Neuronal stem cell (in vitro differentiated cells): ENCODE data around the gene BTN2A1.

Source experiments
- DNase-seq: peaks from one replicate; pipeline ENCODE4 v3.0.0-alpha.2; 2013; ENCODE audit warnings: low spot score
- H2AFZ ChIP-seq: one replicate; pipeline ENCODE4 v1.6.1; 2013; ENCODE audit warnings: mild to moderate bottlenecking, low read length, inconsistent platforms
- H2AK5ac ChIP-seq: 2 replicates; pipeline ENCODE4 v1.6.1; 2013; ENCODE audit warnings: low read depth, mild to moderate bottlenecking, inconsistent platforms, low read length, moderate library complexity, mixed read lengths
- H2BK120ac ChIP-seq: 2 replicates; pipeline ENCODE4 v1.6.1; 2013; ENCODE audit warnings: low read depth, mild to moderate bottlenecking, inconsistent platforms, low read length, moderate library complexity, mixed read lengths
- H2BK12ac ChIP-seq: one replicate; pipeline ENCODE4 v1.6.1; 2013; ENCODE audit warnings: low read length, inconsistent platforms
- H2BK15ac ChIP-seq: 2 replicates; pipeline ENCODE4 v1.6.1; 2013; ENCODE audit warnings: mild to moderate bottlenecking, low read length, inconsistent platforms, mixed read lengths
- H2BK5ac ChIP-seq: one replicate; pipeline ENCODE4 v1.6.1; 2013; ENCODE audit warnings: inconsistent platforms, mild to moderate bottlenecking, low read length, moderate library complexity
- H3K14ac ChIP-seq: one replicate; pipeline ENCODE4 v1.6.1; 2013; ENCODE audit warnings: low read length, inconsistent platforms
- H3K18ac ChIP-seq: 2 replicates; pipeline ENCODE4 v1.6.1; 2013; ENCODE audit warnings: low read length, inconsistent platforms
- H3K23ac ChIP-seq: 2 replicates; pipeline ENCODE4 v1.6.1; 2013; ENCODE audit warnings: low read depth, mild to moderate bottlenecking, mixed read lengths, low read length, inconsistent platforms; ENCODE audit not compliant: poor library complexity
- H3K27ac ChIP-seq: replicated peaks from 3 replicates; pipeline ENCODE4 v1.5.1; 2013; ENCODE audit warnings: low read length, inconsistent platforms
- H3K27me3 ChIP-seq, 3 experiments: 2 replicates each; pipeline ENCODE4 v1.6.1; 2013; ENCODE audit warnings: low read length in 3 of 3, mild to moderate bottlenecking in 2 of 3, inconsistent platforms in 1 of 3, low read depth in 1 of 3, mixed read lengths in 1 of 3, moderate library complexity in 1 of 3; ENCODE audit not compliant: control insufficient read depth in 3 of 3, insufficient read depth in 3 of 3
- H3K36me3 ChIP-seq, 2 donors: replicated peaks in 1 of 2; 2 replicates each; pipeline ENCODE4 v1.6.1; 2013; ENCODE audit warnings: low read length in 2 of 2; ENCODE audit not compliant: control insufficient read depth in 2 of 2, insufficient read depth in 2 of 2
- H3K4ac ChIP-seq: 2 replicates; pipeline ENCODE4 v1.6.1; 2013; ENCODE audit warnings: inconsistent platforms, mild to moderate bottlenecking, low read length, moderate library complexity
- H3K4me1 ChIP-seq, 2 donors: 1 replicate in 1 of 2; 2 replicates in 1 of 2; pipeline ENCODE4 v1.6.1; 2013; ENCODE audit warnings: low read length in 2 of 2, low read depth in 1 of 2; ENCODE audit not compliant: control insufficient read depth in 2 of 2, insufficient read depth in 1 of 2
- H3K4me2 ChIP-seq: one replicate; pipeline ENCODE4 v1.6.1; 2013; ENCODE audit warnings: mild to moderate bottlenecking, low read length, inconsistent platforms; ENCODE audit not compliant: insufficient read depth, poor library complexity, severe bottlenecking
- H3K4me3 ChIP-seq, 2 donors: 2 replicates each; pipeline ENCODE4 v1.5.1; 2013; ENCODE audit warnings: low read length in 2 of 2, mild to moderate bottlenecking in 2 of 2, inconsistent platforms in 1 of 2, moderate library complexity in 1 of 2
- H3K79me1 ChIP-seq: one replicate; pipeline ENCODE4 v1.6.1; 2013; ENCODE audit warnings: low read depth, mild to moderate bottlenecking, inconsistent platforms, low read length, moderate library complexity
- H3K9ac ChIP-seq: one replicate; pipeline ENCODE4 v1.6.1; 2013; ENCODE audit warnings: mild to moderate bottlenecking, low read depth, low read length, inconsistent platforms; ENCODE audit not compliant: poor library complexity
- H3K9me3 ChIP-seq, 2 donors: replicated peaks in 1 of 2; 2 replicates each; pipeline versions ENCODE3 to v1.6.1; 2013; ENCODE audit warnings: low read length in 2 of 2, mild to moderate bottlenecking in 2 of 2, inconsistent platforms in 1 of 2, low read depth in 1 of 2, mixed read lengths in 1 of 2, moderate library complexity in 1 of 2; ENCODE audit not compliant: control insufficient read depth in 2 of 2, insufficient read depth in 1 of 2
- H4K8ac ChIP-seq: one replicate; pipeline ENCODE4 v1.6.1; 2013; ENCODE audit warnings: low read depth, mild to moderate bottlenecking, inconsistent platforms, low read length, moderate library complexity
- H4K91ac ChIP-seq: one replicate; pipeline ENCODE4 v1.6.1; 2013; ENCODE audit warnings: low read length, low read depth, mild to moderate bottlenecking, inconsistent platforms; ENCODE audit not compliant: poor library complexity
- WGBS, 2 donors: extraction: QIAGEN DNeasy Blood & Tissue Kit; methylation state at CpG; one replicate each; pipeline ENCODE4 v1.1.7; 2013; ENCODE audit warnings: missing lambda C conversion rate in 2 of 2, mixed read lengths in 1 of 2; ENCODE audit not compliant: insufficient read length in 2 of 2, insufficient replicate concordance in 1 of 2; ENCODE audit errors: extremely low coverage in 2 of 2; 5-methylcytosine and 5-hydroxymethylcytosine counted together

The BTN2A1 gene

GRCh38 chr6:26486358-26486757, 28.6 kb downstream of the BTN2A1 start:
- no peak overlapping the region for H2AFZ ChIP-seq
- H3K79me1 ChIP-seq, result no peaks in the 10 kb centered on the region
- H3K18ac ChIP-seq, result no peak overlapping the region
- H2AK5ac ChIP-seq, result no peak overlapping the region
- H3K4me3 ChIP-seq, result no peak overlapping the region
- no peak overlapping the region for H2BK15ac ChIP-seq
- no peak overlapping the region for H2BK120ac ChIP-seq
- whole genome bisulfite sequencing, 2 donors, result no CpG with 5 or more reads among the region's 5 CpGs
- no peak overlapping the region for H3K4me2 ChIP-seq
- no peak overlapping the region for H3K23ac ChIP-seq
- H3K27me3 ChIP-seq, result peaks cover 0 to 10% (median 0%) of the 10 kb centered on the region in 3 experiments
- H3K27ac ChIP-seq, result no peak overlapping the region
- no peak overlapping the region for H3K9ac ChIP-seq
- no peak overlapping the region for H3K14ac ChIP-seq
- H4K91ac ChIP-seq, result no peak overlapping the region
- no peaks in the 10 kb centered on the region for H3K4me1 ChIP-seq
- H4K8ac ChIP-seq, result no peak overlapping the region
- no peak overlapping the region for H3K4ac ChIP-seq
- H2BK5ac ChIP-seq, result no peak overlapping the region
- H2BK12ac ChIP-seq, result no peak overlapping the region
- no peaks in the 10 kb centered on the region for H3K36me3 ChIP-seq
- no peak for DNase-seq
- H3K9me3 ChIP-seq, result peaks cover 2 to 3% of the 10 kb centered on the region in 2 donors

- Histone ChIP-seq H4K8ac (no peak overlapping the region), H2BK15ac (no peak overlapping the region), H2BK12ac (no peak overlapping the region), H3K18ac (no peak overlapping the region), H2AFZ (no peak overlapping the region), H2BK5ac (no peak overlapping the region), H3K4ac (no peak overlapping the region), H4K91ac (no peak overlapping the region), H3K9me3 (peaks cover 2 to 3% of the 10 kb centered on the region in 2 donors), H3K27ac (no peak overlapping the region), H3K14ac (no peak overlapping the region), H2AK5ac (no peak overlapping the region), H3K27me3 (peaks cover 0 to 20% (median 0%) of the 10 kb centered on the region in 3 experiments), H3K4me3 (no peak overlapping the region), H3K4me1 (no peaks in the 10 kb centered on the region), H3K79me1 (no peaks in the 10 kb centered on the region), H3K9ac (no peak overlapping the region), H2BK120ac (no peak overlapping the region), H3K36me3 (no peaks in the 10 kb centered on the region), H3K4me2 (no peak overlapping the region), H3K23ac (no peak overlapping the region)
- 100% methylated on average over 1 of the region's 1 CpG; no CpG with 5 or more reads in 1 of the 2 donors for WGBS, 2 donors
- DNase-seq, result no peak
These were observed 29.7 kb downstream of the BTN2A1 start for GRCh38 chr6:26487466-26487865.

DNA sequence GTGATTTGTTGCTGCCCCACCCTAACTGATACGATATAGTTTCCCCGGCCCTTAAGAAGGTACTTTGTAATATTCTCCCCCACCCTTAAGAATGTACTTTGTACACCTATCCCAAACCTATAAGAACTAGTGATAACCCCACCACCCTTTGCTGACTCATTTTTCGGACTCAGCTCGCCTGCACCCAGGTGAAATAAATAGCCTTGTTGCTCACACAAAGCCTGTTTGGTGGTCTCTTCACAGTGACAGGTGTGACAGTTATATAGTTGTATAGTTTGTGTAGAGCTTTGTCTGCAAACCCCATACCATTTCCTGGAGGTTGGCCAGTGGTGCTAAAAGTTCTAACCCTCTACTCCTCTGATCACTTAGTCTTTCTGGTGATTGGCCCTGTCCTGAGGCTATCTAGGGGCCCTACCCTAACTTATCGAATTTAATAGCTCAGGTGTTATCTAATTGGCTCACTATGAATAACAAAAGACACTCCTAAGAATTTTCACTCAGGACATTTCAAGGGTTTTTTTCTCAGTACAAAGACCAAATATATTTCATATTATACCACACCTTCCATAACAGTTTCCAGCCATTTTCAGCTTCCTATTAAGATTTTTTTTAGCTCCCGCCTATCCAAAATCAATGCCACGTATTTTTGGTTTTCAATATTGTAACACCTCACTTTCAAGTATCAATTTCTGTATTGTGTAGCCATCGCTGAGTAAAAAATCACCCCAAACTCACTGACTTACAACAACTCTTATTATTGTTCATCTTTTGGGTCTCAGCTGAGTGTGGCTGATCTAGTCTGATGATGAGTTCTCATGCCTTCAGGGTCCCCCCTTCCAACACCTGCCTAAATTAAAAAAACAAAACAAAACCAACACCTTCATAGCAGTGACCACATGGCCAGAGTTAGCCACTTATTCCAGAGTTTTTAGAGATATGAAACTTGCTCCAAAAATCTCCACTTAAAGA, 32.5 kb downstream of the BTN2A1 start:
- H3K27ac ChIP-seq, result no peak overlapping the region

DNA sequence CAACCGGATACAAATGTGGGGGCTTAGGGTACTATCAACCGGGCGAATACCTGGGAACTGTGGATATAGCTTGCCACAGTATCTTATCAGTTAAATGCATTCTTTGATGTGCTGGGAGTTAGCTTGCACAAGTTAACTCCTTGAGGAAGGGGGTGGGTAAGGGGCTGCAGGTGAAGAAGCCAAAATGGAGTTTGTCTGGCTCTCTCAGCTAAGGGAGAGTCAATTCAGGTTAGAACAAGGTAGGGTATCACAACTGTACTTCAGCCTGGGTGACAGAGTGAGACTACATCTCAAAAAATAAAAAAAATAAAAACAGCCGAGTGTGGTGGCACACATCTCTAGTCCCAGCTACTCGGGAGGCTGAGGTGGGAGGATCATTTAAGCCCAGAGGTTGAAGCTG, 33.8 kb downstream of the BTN2A1 start:
- H2BK15ac ChIP-seq, result no peak overlapping the region
- peaks cover 0 to 3% of the 10 kb centered on the region in 2 donors for H3K9me3 ChIP-seq
- no peak overlapping the region for H2AK5ac ChIP-seq
- H3K36me3 ChIP-seq, result no peaks in the 10 kb centered on the region
- no peak for DNase-seq
- H3K79me1 ChIP-seq, result no peaks in the 10 kb centered on the region
- H3K27ac ChIP-seq, result no peak overlapping the region
- H4K91ac ChIP-seq, result no peak overlapping the region
- no peak overlapping the region for H2AFZ ChIP-seq
- no peak overlapping the region for H3K4me2 ChIP-seq
- H2BK5ac ChIP-seq, result no peak overlapping the region
- no peak overlapping the region for H3K9ac ChIP-seq
- H4K8ac ChIP-seq, result no peak overlapping the region
- H3K4ac ChIP-seq, result no peak overlapping the region
- H3K18ac ChIP-seq, result no peak overlapping the region
- no peak overlapping the region for H3K23ac ChIP-seq
- no peak overlapping the region for H3K14ac ChIP-seq
- WGBS, 2 donors, result no CpG with 5 or more reads among the region's 5 CpGs
- no peaks in the 10 kb centered on the region for H3K4me1 ChIP-seq
- H2BK12ac ChIP-seq, result no peak overlapping the region
- no peak overlapping the region for H2BK120ac ChIP-seq
- H3K27me3 ChIP-seq, result peaks cover 0 to 40% (median 0%) of the 10 kb centered on the region in 3 experiments
- H3K4me3 ChIP-seq, result no peak overlapping the region

More for the DNA sequence above, 32.5 kb downstream of the BTN2A1 start:
- Histone ChIP-seq H3K4me1 (no peaks in the 10 kb centered on the region), H2BK12ac (no peak overlapping the region), H4K8ac (no peak overlapping the region), H2AK5ac (no peak overlapping the region), H3K14ac (no peak overlapping the region), H3K79me1 (no peaks in the 10 kb centered on the region), H3K23ac (no peak overlapping the region), H2BK120ac (no peak overlapping the region), H2AFZ (no peak overlapping the region), H3K36me3 (no peaks in the 10 kb centered on the region), H3K18ac (no peak overlapping the region), H3K27me3 (peaks cover 0 to 36% (median 0%) of the 10 kb centered on the region in 3 experiments), H3K4me2 (no peak overlapping the region), H3K4ac (no peak overlapping the region), H3K9ac (no peak overlapping the region), H4K91ac (no peak overlapping the region), H2BK5ac (no peak overlapping the region), H3K9me3 (peaks cover 0 to 3% of the 10 kb centered on the region in 2 donors), H3K4me3 (no peak overlapping the region), H2BK15ac (no peak overlapping the region)
- whole genome bisulfite sequencing, 2 donors, result no CpG with 5 or more reads among the region's 8 CpGs
- no peak for DNase-seq
